Fibroblast of the aortic adventitia (primary cell): ENCODE results near the gene STK38L. TPM values are rescaled to one million over a fixed set of nuclear protein-coding genes. Genes with fewer than 3 reads are reported as not detected.

ENCODE experiments used
- DNase-seq: peaks from one replicate; pipeline ENCODE4 v3.0.0-alpha.2; 2010; ENCODE audit warnings: low read depth
- H3K4me3 ChIP-seq: 2 replicates; pipeline ENCODE4 v1.5.1; 2011; ENCODE audit warnings: low read depth, mild to moderate bottlenecking, control low read depth, low read length, moderate library complexity
- CTCF ChIP-seq: IDR thresholded peaks from 2 replicates; pipeline ENCODE4 v1.5.1; 2011; ENCODE audit warnings: mild to moderate bottlenecking, low read length, control low read depth, inconsistent platforms; ENCODE audit not compliant: insufficient read depth
- total RNA-seq: library from RNA; depleted of rRNA; stranded (reverse); fragments of >200 nt; gene quantifications from 2 replicates; pipeline ENCODE4 v1.2.3, GENCODE V29; 2012; ENCODE audit warnings: low replicate concordance

Gene STK38L
- total RNA-seq, 1 donor, result 25.9 TPM

GRCh38 chr12:27207615-27208413, 36.3 kb upstream of the STK38L start:
- no peak overlapping the region for H3K4me3 ChIP-seq
- no peak for TF ChIP-seq CTCF
- peak; percentile 32 for DNase-seq

DNA sequence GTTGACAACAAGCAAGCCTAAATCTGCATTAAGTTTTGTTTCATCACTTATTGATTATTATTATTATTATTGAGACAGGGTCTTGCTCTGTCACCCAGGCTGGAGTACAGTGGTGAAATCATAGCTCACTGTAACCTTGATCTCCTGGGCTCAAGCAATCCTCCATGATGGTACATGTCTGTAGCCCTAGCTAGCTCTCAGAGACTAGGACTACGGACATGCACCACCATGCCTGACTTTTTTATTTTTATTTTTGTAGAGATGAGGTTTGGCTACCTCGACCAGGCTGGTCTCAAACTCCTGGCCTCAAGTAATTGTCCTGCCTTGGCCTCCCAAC, 35.7 kb upstream of the STK38L start:
- TF ChIP-seq CTCF, result no peak
- DNase-seq, result no peak
- H3K4me3 ChIP-seq, result no peak overlapping the region

DNA sequence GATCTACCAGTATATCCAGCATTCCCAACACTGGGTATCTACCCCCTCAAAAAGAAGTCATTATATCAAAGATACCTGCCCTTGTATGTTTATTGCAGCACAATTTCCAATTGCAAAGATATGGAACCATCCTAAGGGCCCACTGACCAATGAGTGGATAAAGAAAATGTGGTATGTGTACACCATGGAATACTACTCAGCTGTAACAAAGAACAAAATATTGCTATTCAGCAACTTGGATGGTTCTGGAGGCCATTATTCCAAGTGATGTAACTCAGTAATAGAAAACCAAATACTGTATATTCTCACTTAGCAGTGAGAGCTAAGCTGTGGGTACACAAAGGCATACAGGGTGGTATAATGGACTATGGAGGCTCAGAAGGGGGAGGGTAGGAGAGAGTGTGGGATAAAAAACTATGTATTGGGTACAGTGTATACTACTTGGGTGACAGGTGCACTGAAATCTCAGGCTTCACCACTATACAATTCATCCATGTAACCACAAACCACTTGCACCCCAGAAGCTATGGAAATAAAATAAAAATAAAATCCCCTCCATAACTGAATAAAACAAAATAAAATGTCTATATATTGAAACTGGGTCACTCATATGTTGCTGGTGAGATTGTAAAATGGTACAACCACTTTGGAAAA, 34.7 kb upstream of the STK38L start:
- no peak for TF ChIP-seq CTCF
- H3K4me3 ChIP-seq, result no peak overlapping the region
- DNase-seq, result no peak

- H3K4me3 ChIP-seq, result no peak overlapping the region
- no peak for DNase-seq
- TF ChIP-seq CTCF, result no peak
Observed at GRCh38 chr12:27210187-27210586, 33.9 kb upstream of the STK38L start.

GRCh38 chr12:27212861-27213260, 31.2 kb upstream of the STK38L start:
- H3K4me3 ChIP-seq, result no peak overlapping the region
- no peak for DNase-seq
- TF ChIP-seq CTCF, result no peak

DNA sequence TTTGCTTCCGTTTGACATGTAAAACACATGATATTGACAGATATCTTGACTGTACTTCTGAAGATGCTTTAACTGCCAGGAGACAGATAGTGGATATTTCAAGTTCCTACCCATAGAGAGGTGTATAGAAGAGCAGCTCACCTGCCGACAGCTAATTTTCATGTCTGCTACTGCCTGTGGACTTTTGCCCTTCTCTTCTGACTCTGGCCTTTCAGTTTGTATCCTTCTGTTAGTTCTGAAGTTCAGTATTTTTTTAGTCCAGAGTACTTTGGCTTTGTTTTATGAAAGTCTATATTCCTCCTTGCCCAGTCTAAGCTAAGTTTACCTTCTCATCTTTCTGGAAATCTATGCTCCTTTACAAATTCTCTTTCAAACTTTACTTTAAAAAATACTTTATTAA, 30.8 kb upstream of the STK38L start:
- TF ChIP-seq CTCF, result no peak
- DNase-seq, result no peak
- H3K4me3 ChIP-seq, result no peak overlapping the region
